ENCODE measurements around the gene TEX22. TPM values are rescaled to one million over a fixed set of nuclear protein-coding genes. Genes with fewer than 3 reads are reported as not detected.
A peak's percentile ranks its signal among the peaks of the same experiment; 100 is the strongest.

Gene TEX22
- total and polyA plus RNA-seq, 7 donors: 0.10 to 0.75 (median 0.34) TPM; not detected in 2

DNA sequence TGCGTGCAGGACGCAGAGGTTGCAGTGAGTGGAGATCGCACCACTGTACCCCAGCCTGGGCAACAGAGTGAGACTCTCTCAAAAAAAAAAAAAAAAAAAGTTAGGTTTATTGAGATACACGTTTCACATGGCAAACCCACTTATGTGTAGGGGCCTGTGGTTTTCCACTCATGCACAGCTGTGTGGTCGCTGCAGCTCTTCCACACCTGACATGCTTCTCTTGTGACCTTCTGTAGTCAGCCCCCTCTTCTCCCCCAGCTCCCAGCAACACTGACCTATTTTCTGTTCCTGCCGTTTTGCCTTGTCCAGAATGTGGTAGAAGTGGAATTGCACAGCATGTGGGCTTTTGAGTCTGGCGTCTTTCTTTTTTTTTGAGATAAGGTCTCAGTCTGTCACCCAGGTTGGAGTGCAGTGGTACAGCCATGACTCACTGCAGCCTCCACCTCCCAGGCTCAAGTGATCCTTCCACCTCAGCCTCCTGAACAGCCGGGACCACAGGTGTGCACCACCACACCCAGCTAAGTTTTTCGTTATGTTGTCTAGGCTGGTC lies 29.7 kb downstream of the TEX22 start:
- TF ChIP-seq, protein P1, sequence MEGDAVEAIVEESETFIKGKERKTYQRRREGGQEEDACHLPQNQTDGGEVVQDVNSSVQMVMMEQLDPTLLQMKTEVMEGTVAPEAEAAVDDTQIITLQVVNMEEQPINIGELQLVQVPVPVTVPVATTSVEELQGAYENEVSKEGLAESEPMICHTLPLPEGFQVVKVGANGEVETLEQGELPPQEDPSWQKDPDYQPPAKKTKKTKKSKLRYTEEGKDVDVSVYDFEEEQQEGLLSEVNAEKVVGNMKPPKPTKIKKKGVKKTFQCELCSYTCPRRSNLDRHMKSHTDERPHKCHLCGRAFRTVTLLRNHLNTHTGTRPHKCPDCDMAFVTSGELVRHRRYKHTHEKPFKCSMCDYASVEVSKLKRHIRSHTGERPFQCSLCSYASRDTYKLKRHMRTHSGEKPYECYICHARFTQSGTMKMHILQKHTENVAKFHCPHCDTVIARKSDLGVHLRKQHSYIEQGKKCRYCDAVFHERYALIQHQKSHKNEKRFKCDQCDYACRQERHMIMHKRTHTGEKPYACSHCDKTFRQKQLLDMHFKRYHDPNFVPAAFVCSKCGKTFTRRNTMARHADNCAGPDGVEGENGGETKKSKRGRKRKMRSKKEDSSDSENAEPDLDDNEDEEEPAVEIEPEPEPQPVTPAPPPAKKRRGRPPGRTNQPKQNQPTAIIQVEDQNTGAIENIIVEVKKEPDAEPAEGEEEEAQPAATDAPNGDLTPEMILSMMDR (IDR thresholded peaks at IDR 0.05): no peak
- no peaks in the 10 kb centered on the region for H3K9me3 ChIP-seq
- H3K27me3 ChIP-seq (ENCODE audit: insufficient read depth in 3 of 3, low read length in 2 of 3): no peaks in the 10 kb centered on the region
- no peak for DNase-seq
- ATAC-seq: no peak
- H3K36me3 ChIP-seq (ENCODE audit: insufficient read depth in 1 of 2, low read depth in 1 of 2): peaks cover 0 to 7% of the 10 kb centered on the region in 2 donors
- no peak overlapping the region for H3K27ac ChIP-seq
- no peak overlapping the region for H3K4me3 ChIP-seq
- WGBS, 3 donors: 94 to 98% (median 95%) methylated on average over 8 to 9 of the region's 9 CpGs
- no peaks in the 10 kb centered on the region for H3K4me1 ChIP-seq
- intact Hi-C loops (cut with DNase I): no loop called here

DNA sequence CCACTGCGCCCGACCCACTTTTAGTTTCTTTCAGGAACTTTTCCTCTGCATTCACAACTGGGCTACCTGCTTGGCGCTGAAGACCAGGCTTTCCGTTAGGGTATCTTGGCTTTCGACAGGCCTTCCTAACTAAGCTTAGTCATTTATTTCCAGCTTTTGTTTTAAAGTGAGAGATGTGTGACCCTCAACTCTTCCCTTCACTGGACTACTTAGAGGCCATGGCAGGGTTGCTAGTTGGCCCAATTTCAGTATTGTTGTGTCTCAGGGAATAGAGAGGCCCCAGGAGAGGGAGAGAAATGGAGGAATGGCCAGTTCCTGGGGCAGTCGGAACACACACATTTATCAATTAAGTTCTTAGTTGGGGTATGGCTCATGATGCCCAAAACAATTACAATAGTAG lies 31.7 kb downstream of the TEX22 start:
- DNase-seq (no peak), ATAC-seq (no peak)
- peak overlapping the region; percentile 30 for H3K27ac ChIP-seq
- no peaks in the 10 kb centered on the region for H3K9me3 ChIP-seq
- 76 to 82% (median 81%) methylated on average over 6 of the region's 6 CpGs for WGBS, 3 donors
- TF ChIP-seq, protein P1 (IDR thresholded peaks at IDR 0.05): no peak
- H3K4me3 ChIP-seq: no peak overlapping the region
- no peaks in the 10 kb centered on the region for H3K4me1 ChIP-seq
- no peaks in the 10 kb centered on the region for H3K27me3 ChIP-seq (ENCODE audit: insufficient read depth in 3 of 3, low read length in 2 of 3)
- intact Hi-C loops (cut with DNase I): no loop called here
- peaks cover 0 to 7% of the 10 kb centered on the region in 2 donors for H3K36me3 ChIP-seq (ENCODE audit: insufficient read depth in 1 of 2, low read depth in 1 of 2)

DNA sequence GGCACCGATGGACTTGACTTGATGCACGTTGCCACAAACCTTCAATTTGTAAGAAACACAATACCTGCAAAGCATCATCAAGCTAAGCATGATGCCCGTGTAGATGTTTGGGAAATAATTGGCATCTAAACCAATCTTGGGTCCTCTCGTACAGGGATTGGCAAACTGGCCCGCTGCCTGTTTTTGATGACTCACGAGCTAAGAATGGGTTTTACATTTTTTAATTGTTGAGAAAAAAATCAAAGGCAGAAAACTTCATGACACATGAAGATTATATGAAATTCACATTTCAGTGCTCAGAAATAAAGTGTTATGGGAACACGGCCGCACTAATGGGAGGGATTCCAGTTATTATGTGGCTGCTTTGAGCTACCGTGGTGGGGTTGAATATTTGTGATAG lies 32.2 kb downstream of the TEX22 start:
- Histone ChIP-seq H3K4me1 (no peaks in the 10 kb centered on the region), H3K27me3 (ENCODE audit: insufficient read depth in 3 of 3, low read length in 2 of 3) (no peaks in the 10 kb centered on the region), H3K36me3 (ENCODE audit: insufficient read depth in 1 of 2, low read depth in 1 of 2) (peaks cover 0 to 7% of the 10 kb centered on the region in 2 donors), H3K4me3 (no peak overlapping the region), H3K9me3 (no peaks in the 10 kb centered on the region), H3K27ac (peak overlapping the region; percentile 30)
- 43 to 57% (median 49%) methylated on average over 9 of the region's 9 CpGs for WGBS, 3 donors
- TF ChIP-seq, protein P1 (IDR thresholded peaks at IDR 0.05): no peak
- DNase-seq (peak in 1 of 2 donors; percentile 55), ATAC-seq (peak in 1 of 4 donors; percentile 46)
- intact Hi-C loops (cut with DNase I): no loop called here

DNA sequence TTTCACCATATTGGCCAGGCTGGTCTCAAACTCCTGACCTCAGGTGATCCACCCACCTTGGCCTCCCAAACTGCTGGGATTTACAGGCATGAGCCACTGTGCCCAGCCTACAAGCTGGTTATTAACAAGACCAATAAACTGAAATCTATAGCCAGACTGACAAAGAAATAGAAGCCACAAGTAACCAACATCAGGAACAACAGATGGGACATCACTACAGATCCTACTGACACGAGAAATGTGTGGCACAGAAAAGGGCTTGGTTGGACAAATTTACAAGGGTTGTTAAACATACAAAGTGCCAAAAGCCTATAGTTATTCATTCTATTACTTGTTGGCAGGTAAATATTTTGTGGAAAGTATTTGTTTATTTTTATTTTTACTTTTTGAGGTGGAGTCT lies 32.9 kb downstream of the TEX22 start:
- ATAC-seq (no peak), DNase-seq (no peak)
- H3K4me3 ChIP-seq: no peak overlapping the region
- no peaks in the 10 kb centered on the region for H3K4me1 ChIP-seq
- H3K27me3 ChIP-seq (ENCODE audit: insufficient read depth in 3 of 3, low read length in 2 of 3): no peaks in the 10 kb centered on the region
- no peaks in the 10 kb centered on the region for H3K9me3 ChIP-seq
- peak overlapping the region; percentile 30 for H3K27ac ChIP-seq
- H3K36me3 ChIP-seq (ENCODE audit: insufficient read depth in 1 of 2, low read depth in 1 of 2): peaks cover 0 to 7% of the 10 kb centered on the region in 2 donors
- TF ChIP-seq, protein P1 (IDR thresholded peaks at IDR 0.05): no peak
- WGBS, 3 donors: 96 to 98% (median 96%) methylated on average over 1 of the region's 1 CpG
- intact Hi-C loops (cut with DNase I): no loop called here

DNA sequence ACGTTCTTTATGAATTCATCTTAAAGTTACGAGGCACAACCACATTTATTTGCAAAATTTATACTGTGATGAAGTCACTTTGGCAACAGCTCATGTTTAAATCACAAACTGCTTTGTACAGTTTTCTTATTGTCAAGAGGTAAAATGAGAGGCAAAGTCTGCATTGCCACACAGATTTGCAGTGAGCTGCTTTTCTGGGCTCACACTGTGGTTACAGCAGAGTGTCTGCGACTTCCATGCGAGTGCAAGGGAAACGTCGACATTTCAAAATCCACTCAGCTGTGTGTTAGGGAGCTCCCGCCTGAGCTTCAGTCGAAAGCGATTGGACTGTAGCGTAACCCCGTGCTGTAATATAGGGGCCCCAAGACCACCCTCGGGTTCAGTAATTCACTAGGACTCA lies 34.3 kb downstream of the TEX22 start:
- 84 to 91% (median 88%) methylated on average over 12 of the region's 12 CpGs for WGBS, 3 donors
- Histone ChIP-seq H3K36me3 (ENCODE audit: insufficient read depth in 1 of 2, low read depth in 1 of 2) (no peaks in the 10 kb centered on the region), H3K27ac (no peak overlapping the region), H3K9me3 (no peaks in the 10 kb centered on the region), H3K27me3 (ENCODE audit: insufficient read depth in 3 of 3, low read length in 2 of 3) (no peaks in the 10 kb centered on the region), H3K4me3 (no peak overlapping the region), H3K4me1 (no peaks in the 10 kb centered on the region)
- intact Hi-C loops (cut with DNase I): no loop called here
- DNase-seq: no peak
- ATAC-seq: no peak
- TF ChIP-seq, protein P1 (IDR thresholded peaks at IDR 0.05): no peak

Measured in psoas muscle (tissue), 8 donors.